HCT116 (cell line): ENCODE data around the gene SPEF1. TPM values are rescaled to one million over a fixed set of nuclear protein-coding genes. Genes with fewer than 3 reads are reported as not detected.

Source experiments
- ATAC-seq: fragments of 200-7000 bp; cut with Tn5 transposase; 2 replicates; pipeline ENCODE4 v1.9.1; 2020; ENCODE audit warnings: mild to moderate bottlenecking, moderate library complexity
- BruUV-seq: library from RNA; stranded (reverse); fragments of 400-500 nt; replicated peaks from 2 replicates; lab custom pipeline; 2021; lab: Mats Ljungman, UMichigan
- CTCF ChIA-PET: fragments of 300-600 bp; sonication (Branson Sonifier 250); formaldehyde crosslinking; loops from one replicate; lab custom pipeline; 2021; ENCODE audit warnings: antibody characterized with exemption; lab: Charles Lee
- POLR2A ChIA-PET: fragments of 300-600, 350-600 bp; sonication (Branson Sonifier 250); formaldehyde crosslinking; loops from one replicate; lab custom pipeline; 2021; ENCODE audit warnings: antibody characterized with exemption; lab: Charles Lee
- RAD21 ChIA-PET, 2 experiments: fragments of 300-600 bp; sonication (Branson Sonifier 250); formaldehyde crosslinking; loops; one replicate each; lab custom pipeline; 2023; ENCODE audit warnings: low total read pairs in 2 of 2; ENCODE audit not compliant: uncharacterized antibody in 2 of 2, unreplicated experiment in 2 of 2, low non-redundant PET in 1 of 2; lab: Charles Lee
- DNase-seq: peaks from one replicate; pipeline ENCODE4 v3.0.0-alpha.2; 2010; ENCODE audit warnings: low read depth, low spot score
- H2AFZ ChIP-seq: fragments of 200-600 bp; shearing (Covaris generic), sonication (generic); 2 replicates; pipeline ENCODE4 v1.6.1; 2017; ENCODE audit warnings: low read depth, mixed run types, mixed read lengths, antibody characterized with exemption, low read length; ENCODE audit not compliant: poor library complexity, severe bottlenecking
- H3K27ac ChIP-seq: 2 replicates; pipeline ENCODE4 v1.5.1; 2012; ENCODE audit warnings: low read depth, low read length
- H3K27me3 ChIP-seq: fragments of 200-600 bp; sonication (generic); 2 replicates; pipeline ENCODE4 v1.6.1; 2016; ENCODE audit warnings: mixed run types, low read length, mixed read lengths; ENCODE audit not compliant: insufficient read depth
- H3K36me3 ChIP-seq, 2 experiments: fragments of 200-500 bp in 1 of 2; fragments of 200-600 bp in 1 of 2; sonication (Bioruptor generic) in 1 of 2; sonication (generic) in 1 of 2; 2 replicates each; pipeline versions ENCODE4 v1.5.1 to v1.6.1; 2014 to 2016; ENCODE audit warnings: low read length in 2 of 2, inconsistent platforms in 1 of 2, mixed read lengths in 1 of 2, mixed run types in 1 of 2; ENCODE audit not compliant: insufficient read depth in 2 of 2, control insufficient read depth in 1 of 2
- H3K4me1 ChIP-seq, 2 experiments: fragments of 200-600 bp in 1 of 2; sonication (generic) in 1 of 2; 2 replicates each; pipeline versions ENCODE4 v1.5.1 to v1.6.1; 2012 to 2017; ENCODE audit warnings: low read length in 2 of 2, inconsistent platforms in 1 of 2, mild to moderate bottlenecking in 1 of 2, mixed read lengths in 1 of 2, mixed run types in 1 of 2, moderate library complexity in 1 of 2; ENCODE audit not compliant: insufficient read depth in 2 of 2, control insufficient read depth in 1 of 2
- H3K4me2 ChIP-seq: fragments of 200-600 bp; sonication (generic); 2 replicates; pipeline ENCODE4 v1.6.1; 2017; ENCODE audit warnings: mixed run types, low read length, mixed read lengths
- H3K4me3 ChIP-seq, 2 experiments: fragments of 200-600 bp in 1 of 2; sonication (generic) in 1 of 2; replicated peaks in 1 of 2; 2 replicates each; pipeline ENCODE4 v1.5.1; 2011 to 2016; ENCODE audit warnings: low read length in 2 of 2, control low read depth in 1 of 2, low read depth in 1 of 2, mild to moderate bottlenecking in 1 of 2, mixed read lengths in 1 of 2, mixed run types in 1 of 2
- H3K79me2 ChIP-seq: fragments of 200-600 bp; sonication (generic); 2 replicates; pipeline ENCODE4 v1.6.1; 2017; ENCODE audit warnings: mild to moderate bottlenecking, mixed run types, low read length, moderate library complexity, mixed read lengths; ENCODE audit not compliant: insufficient read depth
- H3K9ac ChIP-seq: fragments of 200-600 bp; sonication (generic); 2 replicates; pipeline ENCODE4 v1.6.1; 2016; ENCODE audit warnings: low read length, mixed read lengths
- H3K9me2 ChIP-seq: fragments of 200-600 bp; sonication (generic), shearing (Covaris generic); 2 replicates; pipeline ENCODE4 v1.6.1; 2017; ENCODE audit warnings: mixed run types, mild to moderate bottlenecking, moderate library complexity; ENCODE audit not compliant: insufficient read depth
- H3K9me3 ChIP-seq, 2 experiments: fragments of 200-500 bp in 1 of 2; fragments of 200-600 bp in 1 of 2; sonication (Bioruptor generic) in 1 of 2; sonication (generic) in 1 of 2; 2 replicates each; pipeline ENCODE4 v1.6.1; 2014 to 2017; ENCODE audit warnings: low read length in 2 of 2, mixed read lengths in 2 of 2, inconsistent platforms in 1 of 2, low read depth in 1 of 2, mild to moderate bottlenecking in 1 of 2, mixed run types in 1 of 2, moderate library complexity in 1 of 2; ENCODE audit not compliant: control insufficient read depth in 1 of 2, insufficient read depth in 1 of 2
- H4K20me1 ChIP-seq: fragments of 200-600 bp; sonication (generic), shearing (Covaris generic); 2 replicates; pipeline ENCODE4 v1.6.1; 2017; ENCODE audit warnings: mixed run types, mild to moderate bottlenecking, moderate library complexity; ENCODE audit not compliant: insufficient read depth
- CBX3 ChIP-seq: IDR thresholded peaks from 2 replicates; pipeline ENCODE4 v1.6.1; 2012; ENCODE audit warnings: low read depth
- EZH2 ChIP-seq: fragments of 200-600 bp; sonication (generic); IDR thresholded peaks from 2 replicates; pipeline ENCODE4 v1.6.1; 2017; ENCODE audit warnings: antibody characterized with exemption, mixed run types
- EZH2phosphoT487 ChIP-seq: fragments of 200-600 bp; IDR thresholded peaks from 2 replicates; pipeline ENCODE4 v1.6.1; 2018; ENCODE audit warnings: antibody characterized with exemption, borderline replicate concordance
- FOSL1 ChIP-seq: IDR thresholded peaks from 2 replicates; pipeline ENCODE4 v1.6.1; 2012; ENCODE audit warnings: low read depth
- JUND ChIP-seq: IDR thresholded peaks from 2 replicates; pipeline ENCODE4 v1.6.1; 2012
- POLR2A ChIP-seq: IDR thresholded peaks from 2 replicates; pipeline ENCODE4 v1.7.0; 2011; ENCODE audit warnings: borderline replicate concordance; ENCODE audit not compliant: insufficient read depth, insufficient read length; ENCODE audit errors: extremely low read depth
- SIN3A ChIP-seq: IDR thresholded peaks from 2 replicates; pipeline ENCODE4 v1.6.1; 2012; ENCODE audit warnings: low read depth
- SP1 ChIP-seq: IDR thresholded peaks from 2 replicates; pipeline ENCODE4 v1.6.1; 2012; ENCODE audit warnings: low read depth
- SRF ChIP-seq: IDR thresholded peaks from 2 replicates; pipeline ENCODE4 v1.6.1; 2012; ENCODE audit warnings: low read depth
- TCF7L2 ChIP-seq: IDR thresholded peaks from 2 replicates; pipeline ENCODE4 v1.7.0; 2011; ENCODE audit warnings: borderline replicate concordance, inconsistent platforms; ENCODE audit not compliant: insufficient read depth, insufficient read length; ENCODE audit errors: extremely low read depth
- YY1 ChIP-seq: IDR thresholded peaks from 2 replicates; pipeline ENCODE4 v1.6.1; 2011; ENCODE audit warnings: low read length, low read depth, moderate library complexity, mild to moderate bottlenecking; ENCODE audit not compliant: insufficient replicate concordance; ENCODE audit errors: extremely low read depth
- intact Hi-C: fragments of 100-400 bp; cut with micrococcal nuclease; formaldehyde crosslinking; loops from 2 replicates; pipeline ENCODE4 v1.10.0; 2022
- total RNA-seq: library from RNA; stranded (reverse); gene quantifications from one replicate; pipeline ENCODE4 v1.2.1, GENCODE V29; 2021; ENCODE audit not compliant: unreplicated experiment
- TF ChIP-seq, protein P1 (sequence below): IDR thresholded peaks from 2 replicates; pipeline ENCODE4 v1.6.1; 2012; ENCODE audit warnings: low read depth

SPEF1 gene
- total RNA-seq, 1 experiment from 2014 or later = 0.93 TPM

- ATAC-seq (no peak), DNase-seq (no peak)
- ChIA-PET POLR2A (no interaction called here), RAD21 (no interaction called here), CTCF (interaction anchor here (0.8 kb wide), 1 partner anchor 40 kb away, joined by 3 read pairs; no protein-coding TSS in a partner anchor)
- H3K27me3 ChIP-seq = no peaks in the 10 kb centered on the region
- H3K4me3 ChIP-seq = no peak overlapping the region
- no peak overlapping the region for H3K9ac ChIP-seq
- intact Hi-C loops = no loop called here
- no peak for TF ChIP-seq EZH2phosphoT487
- TF ChIP-seq SP1 = no peak
- TF ChIP-seq TCF7L2 = no peak
- TF ChIP-seq POLR2A = no peak
- no peak for TF ChIP-seq SIN3A
- TF ChIP-seq YY1 = no peak
- no peak for TF ChIP-seq EZH2
- TF ChIP-seq, protein P1, sequence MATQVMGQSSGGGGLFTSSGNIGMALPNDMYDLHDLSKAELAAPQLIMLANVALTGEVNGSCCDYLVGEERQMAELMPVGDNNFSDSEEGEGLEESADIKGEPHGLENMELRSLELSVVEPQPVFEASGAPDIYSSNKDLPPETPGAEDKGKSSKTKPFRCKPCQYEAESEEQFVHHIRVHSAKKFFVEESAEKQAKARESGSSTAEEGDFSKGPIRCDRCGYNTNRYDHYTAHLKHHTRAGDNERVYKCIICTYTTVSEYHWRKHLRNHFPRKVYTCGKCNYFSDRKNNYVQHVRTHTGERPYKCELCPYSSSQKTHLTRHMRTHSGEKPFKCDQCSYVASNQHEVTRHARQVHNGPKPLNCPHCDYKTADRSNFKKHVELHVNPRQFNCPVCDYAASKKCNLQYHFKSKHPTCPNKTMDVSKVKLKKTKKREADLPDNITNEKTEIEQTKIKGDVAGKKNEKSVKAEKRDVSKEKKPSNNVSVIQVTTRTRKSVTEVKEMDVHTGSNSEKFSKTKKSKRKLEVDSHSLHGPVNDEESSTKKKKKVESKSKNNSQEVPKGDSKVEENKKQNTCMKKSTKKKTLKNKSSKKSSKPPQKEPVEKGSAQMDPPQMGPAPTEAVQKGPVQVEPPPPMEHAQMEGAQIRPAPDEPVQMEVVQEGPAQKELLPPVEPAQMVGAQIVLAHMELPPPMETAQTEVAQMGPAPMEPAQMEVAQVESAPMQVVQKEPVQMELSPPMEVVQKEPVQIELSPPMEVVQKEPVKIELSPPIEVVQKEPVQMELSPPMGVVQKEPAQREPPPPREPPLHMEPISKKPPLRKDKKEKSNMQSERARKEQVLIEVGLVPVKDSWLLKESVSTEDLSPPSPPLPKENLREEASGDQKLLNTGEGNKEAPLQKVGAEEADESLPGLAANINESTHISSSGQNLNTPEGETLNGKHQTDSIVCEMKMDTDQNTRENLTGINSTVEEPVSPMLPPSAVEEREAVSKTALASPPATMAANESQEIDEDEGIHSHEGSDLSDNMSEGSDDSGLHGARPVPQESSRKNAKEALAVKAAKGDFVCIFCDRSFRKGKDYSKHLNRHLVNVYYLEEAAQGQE = no peak
- no peak for TF ChIP-seq CBX3
- TF ChIP-seq SRF = no peak
- no peak for TF ChIP-seq FOSL1
- no peak for TF ChIP-seq JUND
- peaks cover 0 to 4% of the 10 kb centered on the region in 2 experiments; a peak in 1 of 4 replicates for H3K9me3 ChIP-seq
- no peak overlapping the region for H3K27ac ChIP-seq
- H3K79me2 ChIP-seq = no peaks in the 10 kb centered on the region
- no peaks in the 10 kb centered on the region for H4K20me1 ChIP-seq
- H3K4me2 ChIP-seq = no peak overlapping the region
- H3K4me1 ChIP-seq = peaks cover 0 to 7% of the 10 kb centered on the region in 2 experiments; a peak in 3 of 4 replicates
- H3K9me2 ChIP-seq = no peaks in the 10 kb centered on the region
- no TSS peak for BruUV-seq
- H2AFZ ChIP-seq = no peak overlapping the region
- no peaks in the 10 kb centered on the region for H3K36me3 ChIP-seq
Measured at GRCh38 chr20:3777716-3778629, 3.3 kb downstream of the SPEF1 start.
